CD4-positive, alpha-beta T cell (primary cell): ENCODE data around the gene TULP3. TPM values are rescaled to one million over a fixed set of nuclear protein-coding genes. Genes with fewer than 3 reads are reported as not detected.

Experiments
- ATAC-seq: fragments of 200-7000 bp; cut with Tn5 transposase; one replicate; pipeline ENCODE4 v1.10.0; 2022; ENCODE audit warnings: mild to moderate bottlenecking; ENCODE audit not compliant: poor library complexity
- CTCF ChIA-PET: fragments of 350-600 bp; sonication (Branson Sonifier 250); formaldehyde crosslinking; loops from one replicate; lab custom pipeline; 2021; ENCODE audit warnings: antibody characterized with exemption, inconsistent platforms; lab: Charles Lee
- POLR2A ChIA-PET: fragments of 350-600 bp; sonication (Branson Sonifier 250); formaldehyde crosslinking; loops from one replicate; lab custom pipeline; 2021; ENCODE audit warnings: antibody characterized with exemption, inconsistent platforms; lab: Charles Lee
- DNase-seq, 14 experiments: peaks; one replicate each; pipeline ENCODE4 v3.0.0-alpha.2; 2013 to 2020; ENCODE audit warnings: mixed read lengths in 2 of 14
- H3K27ac ChIP-seq, 2 donors: one replicate each; pipeline versions ENCODE4 v1.5.1 to v1.7.0; 2013; ENCODE audit warnings: low read length in 2 of 2, low read depth in 1 of 2, mild to moderate bottlenecking in 1 of 2
- H3K27me3 ChIP-seq, 2 experiments: 1 replicate in 1 of 2; 2 replicates in 1 of 2; pipeline versions ENCODE4 v1.6.1 to v1.7.0; 2013; ENCODE audit warnings: low read length in 2 of 2, control low read depth in 1 of 2, mild to moderate bottlenecking in 1 of 2, moderate library complexity in 1 of 2; ENCODE audit not compliant: insufficient read depth in 2 of 2, control insufficient read depth in 1 of 2
- H3K36me3 ChIP-seq: one replicate; pipeline ENCODE4 v1.6.1; 2013; ENCODE audit warnings: low read length, control low read depth; ENCODE audit not compliant: insufficient read depth
- H3K4me1 ChIP-seq: one replicate; pipeline ENCODE4 v1.6.1; 2013; ENCODE audit warnings: low read length, control low read depth; ENCODE audit not compliant: insufficient read depth
- H3K4me3 ChIP-seq: one replicate; pipeline ENCODE4 v1.5.1; 2013; ENCODE audit warnings: mild to moderate bottlenecking, low read length, moderate library complexity
- H3K9me3 ChIP-seq, 2 experiments: 1 replicate in 1 of 2; 2 replicates in 1 of 2; pipeline versions ENCODE4 v1.6.1 to v1.7.0; 2013; ENCODE audit warnings: low read length in 2 of 2, mild to moderate bottlenecking in 2 of 2, control low read depth in 1 of 2, moderate library complexity in 1 of 2; ENCODE audit not compliant: control insufficient read depth in 1 of 2, insufficient read depth in 1 of 2
- H3K27ac Mint-ChIP-seq: one replicate; pipeline ENCODE4 v1.8.0; 2020; ENCODE audit warnings: mixed read lengths
- H3K27me3 Mint-ChIP-seq: one replicate; pipeline ENCODE4 v1.8.0; 2021; ENCODE audit warnings: mixed read lengths
- H3K36me3 Mint-ChIP-seq: one replicate; pipeline ENCODE4 v1.8.0; 2021; ENCODE audit warnings: low read depth, mixed read lengths
- H3K4me1 Mint-ChIP-seq: one replicate; pipeline ENCODE4 v1.8.0; 2021; ENCODE audit warnings: low read depth, mixed read lengths
- H3K4me3 Mint-ChIP-seq: one replicate; pipeline ENCODE4 v1.8.0; 2020; ENCODE audit warnings: mild to moderate bottlenecking, mixed read lengths
- H3K9me3 Mint-ChIP-seq: one replicate; pipeline ENCODE4 v1.8.0; 2020; ENCODE audit warnings: mixed read lengths
- intact Hi-C, 2 experiments: fragments of 100-400 bp; cut with DNase I in 1 of 2; cut with micrococcal nuclease in 1 of 2; formaldehyde crosslinking; loops; one replicate each; pipeline versions ENCODE4 v1.15.1 to v1.9.0; 2023 to 2025; cut with DNase I, micrococcal nuclease
- total RNA-seq, 174 experiments: library from RNA in 2 of 174; stranded (reverse) in 2 of 174; gene quantifications; one replicate each; pipeline ENCODE4 v1.2.3 and lab custom pipeline; 2021 to 2026
- TF ChIP-seq, protein P1 (sequence below): fragments of 200-600 bp; IDR thresholded peaks from one replicate; pipeline ENCODE4 v1.8.0; 2022; ENCODE audit warnings: antibody characterized with exemption, mild to moderate bottlenecking

TULP3 gene
- total RNA-seq, 2 experiments from 2014 or later: 4.2 to 5.5 TPM

- Histone ChIP-seq H3K27ac (no peak overlapping the region), H3K36me3 (peaks cover 35% of the 10 kb centered on the region), H3K9me3 (no peaks in the 10 kb centered on the region), H3K27me3 (no peaks in the 10 kb centered on the region), H3K4me3 (no peak overlapping the region), H3K4me1 (no peaks in the 10 kb centered on the region)
- DNase-seq (no peak), ATAC-seq (no peak)
- ChIA-PET CTCF (no interaction called here), POLR2A (no interaction called here)
- Mint-ChIP-seq H3K36me3 (peaks cover 64% of the 10 kb centered on the region), H3K4me3 (no peak overlapping the region), H3K9me3 (no peaks in the 10 kb centered on the region), H3K27ac (no peak overlapping the region), H3K4me1 (no peaks in the 10 kb centered on the region), H3K27me3 (no peaks in the 10 kb centered on the region)
- TF ChIP-seq, protein P1, sequence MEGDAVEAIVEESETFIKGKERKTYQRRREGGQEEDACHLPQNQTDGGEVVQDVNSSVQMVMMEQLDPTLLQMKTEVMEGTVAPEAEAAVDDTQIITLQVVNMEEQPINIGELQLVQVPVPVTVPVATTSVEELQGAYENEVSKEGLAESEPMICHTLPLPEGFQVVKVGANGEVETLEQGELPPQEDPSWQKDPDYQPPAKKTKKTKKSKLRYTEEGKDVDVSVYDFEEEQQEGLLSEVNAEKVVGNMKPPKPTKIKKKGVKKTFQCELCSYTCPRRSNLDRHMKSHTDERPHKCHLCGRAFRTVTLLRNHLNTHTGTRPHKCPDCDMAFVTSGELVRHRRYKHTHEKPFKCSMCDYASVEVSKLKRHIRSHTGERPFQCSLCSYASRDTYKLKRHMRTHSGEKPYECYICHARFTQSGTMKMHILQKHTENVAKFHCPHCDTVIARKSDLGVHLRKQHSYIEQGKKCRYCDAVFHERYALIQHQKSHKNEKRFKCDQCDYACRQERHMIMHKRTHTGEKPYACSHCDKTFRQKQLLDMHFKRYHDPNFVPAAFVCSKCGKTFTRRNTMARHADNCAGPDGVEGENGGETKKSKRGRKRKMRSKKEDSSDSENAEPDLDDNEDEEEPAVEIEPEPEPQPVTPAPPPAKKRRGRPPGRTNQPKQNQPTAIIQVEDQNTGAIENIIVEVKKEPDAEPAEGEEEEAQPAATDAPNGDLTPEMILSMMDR: no peak
- intact Hi-C loops: no loop called here
Measured at GRCh38 chr12:2936301-2936700, 45.6 kb downstream of the TULP3 start.

GRCh38 chr12:2937500-2937899, 46.8 kb downstream of the TULP3 start:
- no peak for ATAC-seq
- TF ChIP-seq, protein P1: no peak
- intact Hi-C loops: no loop called here
- no peaks in the 10 kb centered on the region for H3K4me1 Mint-ChIP-seq
- H3K4me3 Mint-ChIP-seq: no peak overlapping the region
- H3K27me3 ChIP-seq: no peaks in the 10 kb centered on the region
- H3K9me3 Mint-ChIP-seq: no peaks in the 10 kb centered on the region
- ChIA-PET CTCF (no interaction called here), POLR2A (no interaction called here)
- peaks cover 30% of the 10 kb centered on the region for H3K36me3 ChIP-seq
- H3K36me3 Mint-ChIP-seq: peaks cover 53% of the 10 kb centered on the region
- DNase-seq: no peak
- H3K27ac ChIP-seq: no peak overlapping the region
- H3K4me1 ChIP-seq: no peaks in the 10 kb centered on the region
- H3K9me3 ChIP-seq: no peaks in the 10 kb centered on the region
- H3K27me3 Mint-ChIP-seq: no peaks in the 10 kb centered on the region
- H3K27ac Mint-ChIP-seq: no peak overlapping the region
- no peak overlapping the region for H3K4me3 ChIP-seq

DNA sequence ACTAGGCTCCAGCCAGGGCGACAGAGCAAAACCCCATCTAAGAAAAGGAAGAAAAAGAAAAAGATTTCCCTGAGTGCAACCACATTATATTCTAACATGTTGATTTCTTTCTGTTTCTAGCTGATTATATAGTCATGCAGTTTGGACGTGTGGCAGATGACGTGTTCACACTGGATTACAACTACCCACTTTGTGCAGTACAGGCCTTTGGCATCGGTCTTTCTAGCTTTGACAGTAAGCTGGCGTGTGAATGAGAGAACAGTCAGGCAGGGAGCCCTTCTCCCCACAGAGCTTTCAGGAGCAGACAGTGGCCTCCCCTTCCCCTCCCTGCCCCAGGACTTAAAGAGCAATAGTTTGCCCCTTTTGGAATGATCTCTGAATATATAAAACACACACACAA, 48.5 kb downstream of the TULP3 start:
- Histone ChIP-seq H3K27ac (no peak overlapping the region), H3K36me3 (peaks cover 22% of the 10 kb centered on the region), H3K4me1 (no peaks in the 10 kb centered on the region), H3K4me3 (no peak overlapping the region), H3K9me3 (no peaks in the 10 kb centered on the region), H3K27me3 (no peaks in the 10 kb centered on the region)
- Mint-ChIP-seq H3K4me1 (no peaks in the 10 kb centered on the region), H3K27me3 (no peaks in the 10 kb centered on the region), H3K4me3 (no peak overlapping the region), H3K36me3 (peaks cover 40% of the 10 kb centered on the region), H3K27ac (no peak overlapping the region), H3K9me3 (no peaks in the 10 kb centered on the region)
- TF ChIP-seq, protein P1: no peak
- intact Hi-C loops: no loop called here
- CTCF ChIA-PET: no interaction called here
- DNase-seq: no peak
- POLR2A ChIA-PET: no interaction called here
- ATAC-seq: no peak
